HG02885 (cell line): ENCODE measurements around the gene ALKBH2.
A peak's percentile ranks its signal among the peaks of the same experiment; 100 is the strongest.
"Not testable (repeated sequence)": the region's sequence is repeated elsewhere in the genome, so short reads cannot be mapped to it uniquely, and the experiment has no call there.

Experiments used
- ATAC-seq: cut with Tn5 transposase; IDR thresholded peaks from one replicate; pipeline ENCODE4 v1.9.1; 2021; ENCODE audit warnings: mild to moderate bottlenecking; ENCODE audit not compliant: unreplicated experiment, poor library complexity

The ALKBH2 gene

DNA sequence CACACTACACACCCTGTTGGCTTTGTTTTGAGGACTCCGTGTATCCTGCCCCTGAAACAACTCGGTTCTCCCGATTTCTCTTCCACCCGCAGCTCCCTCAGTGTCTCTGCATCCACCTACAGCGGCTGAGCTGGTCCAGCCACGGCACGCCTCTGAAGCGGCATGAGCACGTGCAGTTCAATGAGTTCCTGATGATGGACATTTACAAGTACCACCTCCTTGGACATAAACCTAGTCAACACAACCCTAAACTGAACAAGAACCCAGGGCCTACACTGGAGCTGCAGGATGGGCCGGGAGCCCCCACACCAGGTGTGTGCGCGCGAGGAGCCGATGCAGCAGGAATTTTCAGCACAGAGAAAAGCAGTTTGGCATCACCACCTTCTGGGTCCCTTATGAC is 10.5 kb downstream of the ALKBH2 start:
- no peak for ATAC-seq

DNA sequence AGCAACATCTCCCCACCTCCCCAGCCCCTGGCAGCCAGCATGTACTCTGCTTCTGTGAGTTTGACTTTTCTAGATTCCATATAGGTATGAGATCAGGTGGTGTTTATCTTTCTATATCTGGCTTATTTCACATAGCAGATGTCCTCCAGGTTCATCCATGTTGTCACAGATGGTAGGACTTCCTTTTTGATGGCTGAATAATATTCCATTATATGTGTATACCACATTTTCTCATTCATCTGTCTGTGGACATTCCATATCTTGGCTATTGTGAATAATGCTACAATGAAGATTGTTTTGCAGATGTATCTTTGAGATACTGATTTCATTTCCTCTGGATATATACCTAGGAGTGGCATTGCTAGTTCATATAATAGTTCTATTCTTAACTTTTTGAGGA is 18.4 kb downstream of the ALKBH2 start:
- ATAC-seq, result no peak

DNA sequence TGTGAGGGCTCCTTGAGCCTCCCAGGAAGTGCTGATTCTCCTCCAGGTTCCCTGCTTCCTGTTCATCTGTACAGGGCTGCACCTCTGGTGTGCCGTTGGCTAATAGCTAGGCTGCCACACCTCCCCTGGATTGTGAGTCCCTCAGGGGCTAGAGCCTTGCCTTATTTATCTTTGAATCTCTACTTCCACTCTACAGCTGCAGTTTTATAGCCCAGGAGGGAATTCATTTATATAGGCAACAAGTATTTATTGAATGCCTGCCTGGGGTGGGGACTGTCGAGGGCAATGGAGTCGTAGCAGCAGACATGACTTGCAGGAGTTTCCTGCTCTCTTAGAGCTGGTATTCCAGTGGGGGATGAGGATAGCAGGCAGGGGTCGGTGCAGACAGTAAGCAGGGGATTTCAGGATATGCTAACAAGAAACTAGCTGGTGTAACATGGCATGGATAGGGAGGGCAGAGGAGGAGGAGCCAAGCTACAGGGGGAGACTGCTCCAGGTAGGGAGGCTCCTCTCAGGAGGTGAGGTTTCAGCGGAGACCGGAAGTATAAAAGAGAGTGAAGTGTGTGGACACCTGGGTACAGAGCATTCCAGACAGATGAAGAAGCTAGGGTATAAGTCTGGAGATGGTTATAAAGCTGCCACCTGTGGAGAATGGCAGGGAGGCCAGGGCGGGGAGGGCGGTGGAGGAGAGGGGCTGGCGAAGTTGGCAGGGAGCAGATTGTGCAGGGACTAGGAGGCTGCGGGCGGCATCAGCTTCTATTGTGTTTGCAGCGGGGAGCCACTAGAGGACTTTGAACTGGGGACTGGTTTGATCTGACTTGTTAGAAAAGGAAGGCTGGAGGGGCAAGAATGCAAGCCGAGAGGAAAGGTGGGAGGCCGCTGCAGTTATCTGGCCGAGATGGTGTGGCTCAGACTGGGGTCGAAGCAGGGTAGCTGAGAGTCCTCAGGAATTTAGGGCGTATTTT is 23.7 kb downstream of the ALKBH2 start:
- no peak for ATAC-seq

DNA sequence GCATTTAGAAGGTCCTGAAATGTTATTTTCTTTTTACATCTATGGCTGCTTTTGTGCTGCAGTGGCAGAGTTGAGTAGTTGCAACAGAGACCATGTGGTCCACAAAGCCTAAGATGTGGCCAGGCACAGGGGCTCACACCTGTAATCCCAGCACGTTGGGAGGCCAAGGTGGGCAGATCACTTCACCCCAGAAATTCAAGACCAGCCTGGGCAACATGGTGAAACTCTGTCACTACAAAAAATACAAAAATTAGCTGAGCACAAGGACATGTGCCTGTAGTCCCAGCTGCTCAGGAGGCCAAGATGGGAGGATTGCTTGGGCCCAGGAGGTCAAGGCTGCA is 27.4 kb downstream of the ALKBH2 start:
- no peak for ATAC-seq

DNA sequence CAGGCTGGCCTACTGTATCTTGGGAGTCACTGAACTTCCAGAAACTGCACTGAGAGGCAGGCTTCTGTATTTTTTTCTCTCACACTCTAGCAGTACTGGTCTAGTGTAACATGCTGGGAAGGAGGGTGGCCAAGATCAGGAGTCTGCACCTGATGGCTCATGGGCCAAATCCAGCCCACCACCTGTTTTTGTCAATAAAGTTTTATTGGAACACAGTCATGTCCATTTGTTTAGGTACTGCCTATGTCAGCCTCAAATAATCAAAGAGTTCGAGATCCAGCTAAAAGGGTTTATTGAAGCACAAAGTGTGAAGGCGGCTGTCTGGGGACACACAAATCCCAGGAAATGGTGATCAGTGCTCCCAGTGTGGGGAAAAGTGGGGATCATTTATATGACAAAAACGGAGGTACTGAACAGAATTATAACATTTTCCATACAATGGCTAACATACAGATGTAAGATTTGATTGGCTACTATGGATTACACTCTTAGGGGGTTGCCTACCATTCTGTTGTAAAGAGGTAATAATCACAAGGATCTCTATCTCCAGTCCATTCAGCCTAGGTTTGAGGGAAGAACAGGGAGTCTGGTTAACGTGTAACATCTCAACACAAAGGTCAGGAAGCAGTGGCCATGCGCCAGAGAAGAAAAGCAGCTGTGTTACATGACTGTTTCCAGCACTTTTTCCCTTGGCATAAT is 28.0 kb downstream of the ALKBH2 start:
- ATAC-seq, result no peak

DNA sequence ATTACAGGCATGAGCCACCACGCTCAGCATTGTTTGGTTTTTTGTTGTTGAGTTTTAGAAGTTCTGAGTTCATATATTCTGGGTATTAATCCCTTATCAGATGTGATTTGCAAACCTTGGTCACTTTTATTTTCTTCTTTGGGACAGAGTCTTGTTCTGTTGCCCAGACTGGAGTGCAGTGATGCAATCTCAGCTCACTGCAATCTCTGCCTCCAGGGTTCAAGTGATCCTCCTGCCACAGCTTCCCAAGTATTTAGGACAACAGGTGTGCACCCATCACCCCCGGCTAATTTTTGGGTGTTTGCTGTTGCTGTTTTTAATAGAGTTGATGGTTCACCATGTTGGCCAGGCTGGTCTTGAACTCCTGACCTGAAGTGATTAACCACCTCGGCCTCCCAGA is 29.1 kb downstream of the ALKBH2 start:
- ATAC-seq, result no peak

DNA sequence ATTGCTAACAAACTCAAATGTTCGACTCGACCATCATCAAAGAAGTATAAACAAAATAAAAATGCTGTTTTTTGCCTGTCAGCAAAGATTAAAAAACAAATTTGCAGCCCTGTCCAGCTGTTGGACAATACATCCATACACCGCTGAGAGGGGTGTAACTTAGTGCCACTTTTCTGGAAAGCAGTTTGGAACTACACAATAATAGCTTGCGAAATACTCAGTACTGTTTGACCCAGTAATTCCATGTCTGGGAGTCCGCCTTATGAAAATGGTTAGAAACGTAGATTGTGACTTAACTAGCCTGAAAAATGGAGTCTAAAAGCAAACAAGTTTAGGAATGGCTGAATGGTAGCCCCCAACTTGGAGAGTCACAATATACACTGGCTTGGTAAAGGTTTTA is 34.5 kb downstream of the ALKBH2 start:
- no peak for ATAC-seq

DNA sequence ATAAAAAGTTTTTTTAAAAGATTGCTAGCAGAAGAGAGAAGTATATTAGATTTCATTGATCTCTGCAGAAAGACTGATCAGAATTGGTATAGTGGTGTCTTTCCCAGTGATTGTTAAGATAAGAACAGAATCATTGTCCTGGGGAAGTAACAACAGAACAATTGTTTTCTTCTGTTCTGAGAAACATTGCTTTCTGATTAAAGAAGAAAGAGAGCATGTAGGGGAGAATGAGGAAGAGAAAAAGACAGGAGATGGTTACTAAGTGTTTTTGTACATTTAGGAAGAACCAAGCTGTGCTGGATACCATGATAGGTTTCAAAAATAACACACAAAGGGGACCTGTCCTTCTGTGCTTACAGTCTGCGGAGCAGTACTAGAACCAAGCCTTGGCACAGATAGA is 35.9 kb downstream of the ALKBH2 start:
- no peak for ATAC-seq

DNA sequence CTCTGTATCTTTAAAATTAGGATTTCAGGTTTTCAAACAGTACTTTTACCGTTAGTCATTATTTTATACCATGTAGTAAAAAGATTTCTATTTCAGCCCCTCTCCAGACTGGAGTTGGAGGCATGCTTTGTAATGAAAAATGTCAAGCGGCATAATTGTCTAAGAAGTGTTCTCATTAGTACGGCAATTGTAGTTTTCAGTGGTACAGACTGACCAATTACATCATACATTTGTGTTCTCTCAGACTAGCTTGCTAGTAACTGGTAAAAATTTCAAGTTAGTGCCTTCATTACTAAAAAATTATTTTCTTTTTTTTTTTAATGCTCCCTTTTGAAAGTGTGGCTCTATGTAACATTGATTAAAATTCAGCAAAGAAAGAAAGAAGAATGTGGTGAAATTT is 36.4 kb downstream of the ALKBH2 start:
- no peak for ATAC-seq

DNA sequence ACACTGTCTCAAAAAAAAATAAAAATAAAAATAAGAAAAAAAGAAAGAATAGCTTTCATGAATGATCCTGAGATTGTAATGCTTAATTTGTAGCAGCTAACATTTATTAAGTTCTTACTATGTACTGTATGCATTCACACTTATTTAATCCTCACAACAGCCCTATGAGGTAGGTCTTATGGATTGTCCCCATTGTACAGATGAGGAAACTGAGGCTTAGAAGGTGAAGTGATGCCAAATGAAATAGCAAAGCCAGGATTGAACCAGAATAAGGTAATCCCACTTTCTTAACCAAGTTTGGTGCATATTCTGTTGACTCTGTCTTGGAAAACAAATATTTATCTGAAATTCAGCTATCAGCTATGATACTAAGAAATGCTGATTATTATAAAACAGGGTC is 38.8 kb downstream of the ALKBH2 start:
- no peak for ATAC-seq

DNA sequence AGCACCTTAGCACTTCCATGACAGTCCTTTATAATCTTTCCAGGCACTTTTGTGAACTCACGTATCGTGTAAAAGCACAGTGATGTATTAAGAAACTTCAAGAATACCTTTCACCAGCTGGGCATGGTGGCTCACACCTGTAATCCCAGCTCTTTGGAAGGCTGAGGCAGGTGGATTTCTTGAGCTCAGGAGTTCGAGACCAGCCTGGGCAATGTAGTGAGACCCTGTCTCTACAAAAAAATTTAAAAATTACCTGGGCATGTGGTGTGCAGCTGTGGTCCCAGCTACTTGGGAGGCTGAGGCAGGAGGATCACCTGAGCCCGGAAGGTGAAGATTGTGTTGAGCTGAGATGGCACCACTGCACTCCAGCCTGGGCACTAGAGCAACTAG is 39.2 kb downstream of the ALKBH2 start:
- ATAC-seq, result not testable (repeated sequence)

DNA sequence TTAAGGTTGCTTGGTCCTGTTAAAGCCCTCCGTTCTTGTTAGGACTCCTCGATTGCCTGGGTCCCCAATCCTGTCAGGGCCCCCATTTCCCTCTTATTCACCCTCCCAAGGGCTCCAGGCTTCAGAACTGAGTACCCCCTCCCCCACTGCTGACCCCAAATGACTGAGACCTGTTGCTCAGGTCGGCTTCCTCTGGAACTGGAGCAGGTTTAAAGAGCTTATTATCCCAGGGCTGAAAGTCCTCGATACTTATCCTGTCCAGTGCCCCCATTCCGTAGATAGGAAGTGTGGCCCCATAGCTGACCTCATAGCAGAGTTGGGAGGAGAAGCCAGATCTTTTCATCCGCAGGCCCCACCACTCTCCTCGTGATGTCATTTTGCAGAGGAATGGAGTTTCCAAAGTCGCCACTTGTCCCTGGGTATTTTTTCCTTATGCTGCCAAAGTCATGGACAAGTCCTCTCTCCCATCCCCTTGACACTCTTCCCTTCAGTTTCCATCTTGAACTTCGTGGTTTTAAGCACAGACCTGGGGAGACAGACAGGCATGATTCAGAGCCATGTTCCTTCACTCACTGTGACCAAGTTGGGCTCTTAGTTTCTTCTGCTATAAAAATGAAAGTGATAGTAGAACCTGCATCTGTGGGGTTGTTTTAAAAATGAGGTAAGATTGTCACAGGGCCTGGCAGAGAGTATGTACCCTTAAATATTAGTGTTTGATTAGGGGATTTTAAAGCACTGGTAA is 39.7 kb downstream of the ALKBH2 start:
- peak; percentile 56 for ATAC-seq

DNA sequence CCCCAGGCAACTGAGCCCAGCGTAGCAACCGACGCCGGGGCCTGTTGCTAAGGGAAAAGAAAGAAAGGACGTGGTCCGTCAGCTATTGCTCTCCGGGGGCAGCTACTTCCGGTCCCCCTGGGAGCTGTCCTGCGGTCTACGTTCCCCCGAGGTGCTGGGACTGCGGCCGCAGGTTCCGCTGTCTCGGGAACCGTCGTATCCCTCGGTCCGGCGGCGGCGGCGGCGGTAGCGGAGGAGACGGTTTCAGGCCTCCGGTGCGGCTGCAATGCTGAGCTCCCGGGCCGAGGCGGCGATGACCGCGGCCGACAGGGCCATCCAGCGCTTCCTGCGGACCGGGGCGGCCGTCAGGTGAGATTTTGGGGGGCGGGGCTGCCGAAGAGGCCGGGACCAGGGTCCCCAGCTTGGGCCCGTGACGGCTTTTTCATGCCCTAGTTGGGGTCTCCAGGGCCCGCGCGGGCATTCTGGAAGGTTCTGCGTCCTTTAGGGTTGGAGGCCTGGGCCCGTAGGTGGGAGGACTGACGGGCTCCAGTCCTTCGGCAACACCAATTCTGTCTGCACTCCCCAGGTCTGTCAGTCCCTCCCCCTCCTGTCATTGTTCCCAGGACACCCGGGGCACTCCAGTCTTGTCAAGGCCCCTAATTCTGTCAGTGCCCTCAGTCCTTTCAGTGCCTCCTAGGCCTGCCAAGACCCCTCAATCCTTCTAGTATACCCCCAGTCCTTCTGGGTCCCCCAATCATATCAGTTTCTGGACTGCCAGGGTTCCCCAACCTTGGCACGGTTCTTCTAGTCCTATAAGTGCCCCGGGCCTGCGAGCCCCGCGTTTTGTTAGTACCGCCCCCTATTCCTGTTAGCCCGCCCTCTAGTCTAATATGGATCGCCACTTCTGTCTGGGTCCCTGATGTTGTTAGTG is 40.6 kb downstream of the ALKBH2 start, which contains the start of gene USP30:
USP30 (plus strand) TSS at position 163 of the 910 bp plus-strand sequence; CDS start at position 266, 103 bp downstream.
- ATAC-seq, result peak; percentile 76

DNA sequence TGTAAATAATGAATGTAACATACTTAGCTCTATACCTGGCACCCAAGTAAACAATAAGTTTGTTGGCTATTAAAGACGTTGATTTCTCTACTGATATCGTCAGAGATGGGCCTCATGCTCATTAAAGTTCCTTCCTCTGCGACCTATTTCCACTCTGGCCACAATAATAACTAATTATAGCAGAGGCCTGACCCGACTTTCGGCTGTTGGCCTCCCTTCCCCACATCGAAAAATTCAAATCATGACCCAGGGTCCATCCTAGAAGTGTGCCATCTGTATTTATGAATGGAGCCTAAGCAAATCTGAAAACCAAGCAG is 41.2 kb downstream of the ALKBH2 start:
- no peak for ATAC-seq

DNA sequence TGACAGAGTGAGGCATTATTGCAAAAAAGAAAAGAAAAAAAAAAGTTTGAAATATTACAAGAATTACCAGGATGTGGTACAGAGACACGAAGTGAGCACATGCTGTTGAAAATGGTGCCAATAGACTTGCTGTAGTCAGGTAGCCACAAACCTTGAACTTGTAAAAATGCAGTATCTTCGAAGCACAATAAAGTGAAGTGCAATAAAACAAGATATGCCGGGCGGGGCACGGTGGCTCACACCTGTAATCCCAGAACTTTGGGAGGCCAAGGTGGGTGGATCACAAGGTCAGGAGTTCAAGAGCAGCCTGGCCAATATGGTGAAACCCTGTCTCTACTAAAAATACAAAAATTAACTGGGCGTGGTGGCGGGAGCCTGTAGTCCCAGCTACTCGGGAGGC is 43.5 kb downstream of the ALKBH2 start:
- not testable (repeated sequence) for ATAC-seq

DNA sequence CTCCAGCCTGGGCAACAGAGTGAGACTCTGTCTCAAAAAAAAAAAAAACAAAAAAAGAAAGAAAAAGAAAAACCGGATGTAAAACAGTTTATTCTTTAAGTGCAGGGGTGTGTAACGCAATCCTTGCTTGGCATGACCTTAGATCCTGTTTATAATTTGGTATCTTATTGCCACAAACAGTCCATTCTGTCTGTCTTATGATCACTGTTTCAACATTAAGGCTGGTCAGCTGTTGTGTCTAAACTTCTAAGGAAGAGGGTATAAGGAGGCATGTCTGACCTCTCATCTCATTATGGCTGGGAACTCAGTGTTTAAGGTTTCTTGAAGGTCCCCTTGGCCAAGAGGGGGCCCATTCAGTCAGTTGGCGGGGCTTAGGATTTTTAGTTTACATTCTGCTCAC is 44.6 kb downstream of the ALKBH2 start:
- not testable (repeated sequence) for ATAC-seq

DNA sequence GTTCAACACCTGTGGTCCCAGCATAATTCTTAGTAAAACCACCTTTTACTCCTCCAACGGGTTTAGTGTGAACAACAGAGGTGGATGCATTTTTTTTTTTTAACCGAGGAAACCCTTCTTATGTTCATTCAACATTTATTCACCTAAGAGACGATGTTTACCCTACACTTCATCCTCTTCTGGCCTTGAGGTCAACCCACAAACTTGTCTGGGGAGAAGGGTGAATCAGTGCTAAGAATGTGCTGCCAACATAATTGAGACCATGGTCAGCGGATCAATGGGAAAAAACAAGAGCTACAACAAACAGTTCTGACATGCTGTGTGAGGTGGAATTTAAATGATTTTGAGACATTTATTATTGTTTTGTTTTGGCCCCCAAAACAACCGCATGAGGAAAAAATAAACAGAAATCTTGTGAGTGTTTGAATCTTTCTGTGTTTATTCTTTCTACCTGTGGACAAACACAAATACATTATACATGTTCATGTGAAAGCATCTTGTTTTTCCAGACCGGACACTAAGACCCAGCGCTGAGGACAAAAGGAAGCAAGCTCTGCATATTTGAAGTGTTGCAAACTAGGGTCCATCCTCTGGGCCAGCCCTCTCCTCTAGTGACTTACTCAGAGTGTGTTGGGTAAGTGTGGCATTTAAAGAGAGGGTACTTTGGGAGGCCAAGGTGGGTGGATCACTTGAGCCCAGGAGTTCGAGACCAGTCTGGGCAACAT is 46.0 kb downstream of the ALKBH2 start:
- ATAC-seq, result no peak

DNA sequence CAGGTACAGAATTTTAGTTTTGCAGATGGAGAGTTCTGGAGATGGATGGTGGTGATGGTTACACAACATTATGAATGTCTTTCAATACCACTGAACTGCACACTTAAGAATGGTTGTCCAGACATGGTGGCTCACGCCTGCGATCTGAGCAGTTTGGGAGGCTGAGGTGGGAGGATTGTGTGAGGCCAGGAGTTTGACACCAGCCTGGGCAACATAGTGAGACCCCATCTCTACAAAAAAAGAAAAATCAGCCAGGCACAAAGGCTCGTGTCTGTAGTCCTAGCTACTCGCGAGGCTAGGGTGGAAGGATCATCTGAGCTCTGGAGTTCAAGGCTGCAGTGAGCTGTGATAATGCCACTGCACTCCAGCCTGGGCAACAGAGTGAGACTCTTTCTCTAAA is 49.0 kb downstream of the ALKBH2 start:
- no peak for ATAC-seq
